HUDEP-2 (cell line): ENCODE data around the gene RPP25L.
A peak's percentile ranks its signal among the peaks of the same experiment; 100 is the strongest.

Source experiments
- DNase-seq, 76 experiments: peaks; one replicate each; lab custom pipeline; 2025; ENCODE audit not compliant: unreplicated experiment in 76 of 76; lab: John Stamatoyannopoulos, UW

The RPP25L gene

GRCh38 chr9:34612788-34613390 lies 992 bp upstream of the RPP25L start:
- peak in 66 of 76 experiments; percentile 20 to 83 (median 52) for DNase-seq

DNA sequence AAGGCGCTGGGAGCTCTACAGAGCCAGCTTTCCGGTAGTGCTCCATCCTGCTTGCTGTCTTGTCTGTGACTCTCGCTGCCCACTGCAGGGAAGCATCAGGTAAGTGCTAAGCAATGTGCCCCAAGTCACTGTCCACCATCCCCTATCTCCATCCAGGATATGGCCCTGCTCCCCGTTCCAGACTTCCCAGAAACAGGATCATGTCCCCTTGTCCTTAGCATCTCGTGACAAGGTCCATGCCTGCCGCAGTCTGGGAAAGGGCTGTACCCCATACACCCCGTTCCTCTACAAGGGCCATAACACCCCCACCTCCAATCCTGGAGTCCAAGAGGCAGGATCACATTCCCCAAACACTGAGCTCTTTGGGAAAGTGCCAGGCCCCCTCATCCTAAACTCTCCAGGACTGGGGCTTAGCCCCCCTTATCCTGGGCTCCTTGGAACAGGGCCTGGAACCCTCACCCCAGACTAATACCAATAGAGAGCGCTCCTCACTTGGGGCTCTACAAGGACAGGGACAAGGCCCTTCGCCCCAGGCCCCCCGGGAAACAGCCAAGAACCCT lies 566 bp downstream of the RPP25L start:
- DNase-seq = no peak

DNA sequence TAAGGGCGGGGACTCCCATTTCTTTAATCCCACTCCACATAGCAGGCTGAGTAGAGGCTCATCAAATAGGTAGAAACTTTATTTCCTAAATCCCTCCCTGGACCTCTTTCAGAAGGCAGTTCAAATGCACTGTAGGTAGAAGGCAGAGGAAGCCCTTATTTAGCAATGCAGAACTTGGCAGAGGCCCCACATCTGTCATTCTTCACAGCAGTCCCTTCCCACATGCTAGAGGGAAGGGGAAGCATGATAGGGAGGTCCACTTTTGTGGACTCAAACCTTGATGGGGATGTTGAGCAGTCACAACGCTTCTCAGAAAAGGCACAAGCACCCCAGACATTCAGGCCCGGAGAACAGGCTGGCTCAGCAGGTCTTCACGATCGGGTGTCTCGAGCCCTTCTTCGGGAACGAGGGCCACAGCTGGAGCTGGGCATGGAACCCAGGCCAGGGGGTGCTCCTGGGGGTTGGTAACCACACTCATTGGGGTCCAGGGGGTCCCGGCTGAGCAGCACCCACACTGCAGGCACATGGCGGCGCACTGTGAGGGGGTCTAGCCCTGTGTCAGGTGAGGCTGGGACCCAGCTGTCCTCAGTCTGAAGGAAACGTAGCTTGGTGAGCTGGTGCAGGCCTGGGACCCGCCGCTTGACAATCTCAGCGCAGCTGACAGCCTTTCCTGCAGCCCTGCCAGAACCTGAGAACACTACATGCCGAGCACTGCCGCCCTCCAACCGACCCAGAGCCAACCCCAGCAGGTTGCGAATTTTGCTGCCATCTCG lies 1.3 kb downstream of the RPP25L start:
- DNase-seq = peak in 2 of 76 experiments; percentile 3 to 14

DNA sequence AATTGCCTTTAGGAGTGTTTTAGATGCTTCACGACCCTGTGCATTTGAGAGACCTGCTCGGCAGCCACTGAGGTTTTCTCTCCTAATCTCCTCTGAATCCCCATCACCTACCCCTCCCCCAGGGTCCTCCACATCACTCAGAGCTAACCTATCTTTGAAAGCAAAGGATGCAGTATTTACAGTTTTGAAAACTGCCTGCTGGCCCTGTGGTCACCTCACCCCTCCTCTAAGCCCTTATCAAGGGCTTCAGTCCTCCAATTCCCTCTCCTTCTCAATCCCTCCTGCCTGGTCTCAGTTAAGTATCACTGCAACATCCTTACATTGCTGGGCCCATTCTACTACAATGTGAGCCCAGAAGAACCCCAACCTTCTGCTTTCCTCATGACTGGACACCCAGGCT lies 4.6 kb downstream of the RPP25L start:
- no peak for DNase-seq

DNA sequence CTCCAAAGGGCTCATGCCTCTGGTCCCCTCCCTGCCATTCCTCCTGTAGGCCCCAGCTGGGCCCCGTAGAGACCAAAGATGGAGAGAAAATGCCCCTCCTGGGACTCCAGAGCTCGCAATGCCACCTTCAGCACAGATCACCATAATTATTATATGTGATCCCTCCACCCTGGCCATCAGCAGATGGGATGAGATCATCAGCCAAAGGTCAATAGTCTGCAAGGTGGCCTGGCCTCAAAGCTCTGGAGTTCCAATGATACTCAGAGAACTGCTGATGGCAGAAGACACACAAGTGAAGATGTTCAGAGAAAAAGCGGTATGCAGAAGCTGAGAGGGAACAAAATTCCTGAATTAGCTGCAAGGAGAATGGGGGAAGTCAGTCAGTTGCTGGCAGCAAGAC lies 5.0 kb downstream of the RPP25L start:
- DNase-seq = no peak

- DNase-seq = no peak
Measured at GRCh38 chr9:34606190-34606589, 5.7 kb downstream of the RPP25L start.

GRCh38 chr9:34603610-34604231 lies 8.2 kb downstream of the RPP25L start:
- DNase-seq = peak in 68 of 76 experiments; percentile 5 to 80 (median 48)

DNA sequence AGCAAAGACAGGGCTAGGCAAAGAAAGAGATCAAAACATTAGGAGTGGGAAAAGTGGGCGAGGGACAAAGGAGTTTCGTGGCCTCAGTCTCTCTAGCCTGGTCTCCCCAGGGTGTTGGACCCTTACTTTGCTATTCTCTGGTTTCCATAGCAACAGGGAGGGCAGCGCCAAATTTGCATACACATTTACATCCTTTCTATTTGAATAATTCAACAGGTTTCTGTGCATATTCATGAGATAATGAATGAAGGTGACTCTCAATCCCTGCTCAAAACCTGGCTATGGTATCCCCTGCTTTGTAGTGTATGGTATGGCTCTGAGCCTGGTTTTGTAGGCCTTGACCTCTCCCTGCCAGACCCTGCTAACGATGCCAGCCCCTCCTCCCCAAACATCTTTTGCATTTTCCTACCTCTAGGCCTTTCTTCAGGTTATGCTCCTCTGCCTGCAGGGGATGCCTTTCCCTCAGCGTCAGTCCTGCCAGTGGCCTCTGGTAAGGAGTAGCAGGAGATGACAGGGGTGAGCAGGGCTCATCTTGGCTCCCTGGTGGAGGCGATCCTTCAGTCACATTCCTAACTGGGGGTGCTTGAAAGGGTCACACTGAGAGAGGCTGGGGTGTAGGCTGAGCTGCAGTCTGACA lies 9.8 kb downstream of the RPP25L start:
- no peak for DNase-seq

DNA sequence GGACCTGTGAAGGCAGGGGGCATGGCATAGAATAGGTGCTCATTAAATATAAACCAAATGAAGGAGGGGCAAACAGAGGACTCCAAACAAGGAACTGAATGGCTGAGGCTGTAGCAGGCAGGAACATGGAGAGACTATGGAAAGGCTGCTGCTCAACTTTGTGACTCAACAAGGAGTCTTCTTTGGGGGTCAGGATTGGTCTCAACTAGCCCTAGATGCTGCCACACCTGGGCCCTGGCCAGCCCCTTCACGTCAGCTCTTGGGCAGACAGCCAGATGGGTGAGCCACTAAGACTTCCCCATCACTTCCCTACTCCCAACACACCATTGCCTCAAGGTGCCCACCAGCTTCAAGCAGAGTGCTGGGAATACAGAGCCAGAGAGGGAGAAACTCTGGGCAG lies 11.0 kb downstream of the RPP25L start:
- no peak for DNase-seq

GRCh38 chr9:34599546-34599945 lies 12.4 kb downstream of the RPP25L start:
- DNase-seq = no peak

DNA sequence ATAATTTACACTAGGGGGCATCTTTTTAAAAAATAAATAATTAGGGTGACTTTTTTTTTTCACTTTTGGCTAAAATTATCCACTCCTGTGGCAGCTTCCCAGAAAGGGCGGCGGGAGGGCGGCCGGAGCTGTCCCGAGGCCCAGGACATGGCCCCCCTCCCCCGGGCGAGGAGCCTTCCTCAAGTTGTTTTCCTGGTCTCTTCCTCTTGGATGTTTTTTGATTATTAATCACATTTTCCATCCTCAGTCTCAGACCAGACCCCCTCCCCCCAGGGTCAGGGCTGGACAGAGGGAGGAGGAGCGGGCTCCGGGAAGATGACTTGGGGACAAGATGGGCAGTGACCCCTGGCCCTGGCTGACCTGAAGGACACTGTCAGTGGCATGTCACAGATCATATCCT lies 17.7 kb downstream of the RPP25L start:
- no peak for DNase-seq

DNA sequence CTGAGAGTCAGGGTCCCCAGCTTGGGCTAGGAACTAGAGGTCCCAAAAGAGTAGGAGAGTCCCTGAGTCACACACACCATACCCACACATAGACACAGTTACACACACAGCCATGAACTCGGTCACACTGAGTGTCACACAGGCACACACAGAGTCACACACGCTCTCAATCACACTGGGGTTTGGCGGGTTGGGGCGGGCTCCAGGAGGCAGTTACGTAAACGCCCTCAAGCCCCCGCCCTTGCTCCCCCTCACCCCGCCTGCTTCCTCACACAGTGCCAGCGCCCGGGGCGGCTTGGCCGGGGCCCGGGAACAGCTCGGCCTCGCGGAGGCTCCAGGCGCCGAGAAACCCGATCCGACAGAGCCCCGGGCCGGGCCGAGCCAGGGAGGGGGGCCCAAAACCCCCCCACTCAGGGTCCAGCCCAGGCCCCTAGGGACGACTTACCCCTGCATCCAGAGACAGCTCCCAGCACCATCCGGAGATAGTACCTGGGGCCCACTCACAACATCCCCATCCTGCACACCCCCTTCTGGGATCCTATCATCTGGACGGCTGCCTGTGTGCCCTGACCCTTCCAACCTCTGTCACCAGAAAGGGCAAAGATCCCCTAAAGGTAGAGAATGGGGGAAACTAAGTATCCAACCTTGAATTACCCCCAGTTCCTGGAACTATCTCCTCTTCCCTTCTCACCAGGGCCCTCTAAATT lies 18.8 kb downstream of the RPP25L start:
- peak in 2 of 76 experiments; percentile 8 to 10 for DNase-seq

GRCh38 chr9:34591917-34592866 lies 19.7 kb downstream of the RPP25L start:
- DNase-seq = peak in 1 of 76 experiments; percentile 10

DNA sequence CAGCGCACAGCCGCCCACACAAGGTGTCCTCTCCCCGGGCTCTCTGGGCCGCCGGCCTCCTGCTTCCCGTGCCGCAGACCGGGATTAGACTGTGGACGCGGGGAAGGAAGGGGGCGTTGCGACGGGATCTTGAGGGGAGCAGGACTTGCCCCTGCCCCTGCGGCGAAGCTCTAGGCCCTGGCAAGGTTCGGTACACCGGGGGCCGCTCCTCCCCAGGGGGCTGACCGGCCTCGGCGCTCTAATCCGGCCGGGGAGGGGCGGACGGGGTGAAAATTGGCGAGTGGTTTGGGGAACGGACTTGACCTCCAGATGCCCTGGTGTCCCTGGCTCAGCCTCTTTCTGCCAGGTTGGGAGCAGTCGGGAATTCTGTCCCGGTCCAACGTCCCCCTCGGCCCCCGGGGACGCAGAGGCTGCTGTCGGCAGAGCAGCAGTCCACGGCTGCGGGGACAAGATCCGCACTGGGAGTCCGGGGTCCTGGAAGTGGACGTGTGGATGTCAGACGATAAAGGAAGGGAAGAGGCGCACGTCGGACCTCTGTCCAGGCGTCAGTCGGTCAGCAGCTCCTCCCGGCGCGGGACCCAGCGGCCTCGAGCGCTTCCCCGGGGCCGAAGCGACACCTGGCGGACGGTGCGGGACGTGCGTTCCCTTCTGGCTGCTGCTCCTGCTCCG lies 20.5 kb downstream of the RPP25L start:
- peak in 60 of 76 experiments; percentile 5 to 81 (median 54) for DNase-seq

DNA sequence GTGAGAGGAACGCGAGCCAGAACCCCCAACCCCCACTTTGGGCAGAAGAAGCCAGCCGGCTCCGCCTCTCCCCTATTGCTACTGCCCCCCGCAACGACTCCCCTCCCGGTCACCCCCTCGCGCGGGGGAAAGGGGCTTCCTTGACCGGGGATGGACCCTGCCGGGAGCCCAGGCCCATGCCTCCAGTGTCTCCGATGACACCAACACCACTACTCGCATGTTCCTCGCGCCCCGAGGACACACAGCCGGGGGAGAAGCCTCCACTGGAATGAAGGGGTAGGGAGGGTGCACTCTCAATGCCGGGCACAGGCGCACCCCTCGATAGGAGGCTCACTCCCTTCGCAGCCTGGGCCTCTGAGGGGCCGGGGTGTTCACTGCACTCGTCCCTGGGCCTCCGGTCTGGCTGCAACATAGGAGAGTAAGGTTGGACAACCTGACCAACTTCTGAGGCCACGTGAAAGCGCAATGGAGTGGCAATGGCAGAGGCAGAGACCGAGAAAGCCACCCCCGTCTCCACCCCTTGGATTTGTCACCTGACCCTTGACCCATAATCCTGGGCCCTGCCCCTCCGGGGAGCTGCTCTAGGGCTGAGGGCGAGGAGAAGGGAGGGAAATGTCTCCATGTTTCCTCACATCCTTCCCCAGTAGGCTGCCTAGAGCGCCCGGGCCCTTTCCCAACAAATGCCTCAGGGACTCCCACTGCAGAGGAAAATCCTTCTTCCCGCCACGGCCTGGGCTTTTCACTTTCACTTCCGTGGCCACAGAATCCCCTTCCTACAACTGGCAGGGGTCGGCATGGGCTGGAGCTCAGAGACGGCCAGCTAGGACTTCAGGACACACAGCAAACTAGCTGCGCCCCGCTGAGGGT lies 21.3 kb downstream of the RPP25L start:
- peak in 9 of 76 experiments; percentile 6 to 34 (median 9) for DNase-seq

- DNase-seq = peak in 4 of 76 experiments; percentile 4 to 13 (median 8)
Measured at GRCh38 chr9:34589636-34590380, 22.1 kb downstream of the RPP25L start, which contains the start of gene CNTFR. Gene CNTFR, minus strand, starts transcription at chr9:34589724. Its CDS starts 20,743 bp downstream, at chr9:34568981.
